GM10266 (cell line): Measurements from ENCODE around the gene OR2T1.

ENCODE experiments used
- DNase-seq: peaks from one replicate; pipeline ENCODE4 v3.0.0; 2012; ENCODE audit errors: extremely low spot score
- TF ChIP-seq, protein P1 (sequence below): IDR thresholded peaks from 2 replicates; pipeline ENCODE4 v1.5.1; 2012; ENCODE audit warnings: mild to moderate bottlenecking, low read depth; ENCODE audit not compliant: control insufficient read depth, insufficient read depth; ENCODE audit errors: missing control alignments

OR2T1 gene, protein sequence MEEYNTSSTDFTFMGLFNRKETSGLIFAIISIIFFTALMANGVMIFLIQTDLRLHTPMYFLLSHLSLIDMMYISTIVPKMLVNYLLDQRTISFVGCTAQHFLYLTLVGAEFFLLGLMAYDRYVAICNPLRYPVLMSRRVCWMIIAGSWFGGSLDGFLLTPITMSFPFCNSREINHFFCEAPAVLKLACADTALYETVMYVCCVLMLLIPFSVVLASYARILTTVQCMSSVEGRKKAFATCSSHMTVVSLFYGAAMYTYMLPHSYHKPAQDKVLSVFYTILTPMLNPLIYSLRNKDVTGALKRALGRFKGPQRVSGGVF

DNA sequence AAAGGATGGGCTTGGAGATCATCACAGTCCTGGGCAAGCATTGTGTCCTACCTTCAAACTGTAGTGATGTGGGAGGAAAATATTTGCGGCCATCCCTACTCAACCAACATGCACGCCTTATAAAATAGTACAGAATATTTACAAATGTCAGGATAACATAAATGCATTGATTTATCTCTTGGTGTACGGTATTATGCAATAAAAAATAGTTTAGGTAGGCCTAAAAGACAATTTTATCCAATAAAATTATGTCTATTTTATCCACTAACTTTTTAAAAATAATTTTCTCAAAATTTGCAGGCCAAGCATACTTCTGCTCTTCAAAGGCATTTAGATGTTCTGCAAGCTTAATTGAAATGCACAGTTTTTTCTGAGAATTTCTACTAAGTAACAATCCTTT is at the start of gene OR2T1:
Gene OR2T1 (plus strand): TSS at position 301 of the 400 bp plus-strand sequence. CDS start 3,100 bp downstream, outside the sequence.
- no peak for DNase-seq
- TF ChIP-seq, protein P1, sequence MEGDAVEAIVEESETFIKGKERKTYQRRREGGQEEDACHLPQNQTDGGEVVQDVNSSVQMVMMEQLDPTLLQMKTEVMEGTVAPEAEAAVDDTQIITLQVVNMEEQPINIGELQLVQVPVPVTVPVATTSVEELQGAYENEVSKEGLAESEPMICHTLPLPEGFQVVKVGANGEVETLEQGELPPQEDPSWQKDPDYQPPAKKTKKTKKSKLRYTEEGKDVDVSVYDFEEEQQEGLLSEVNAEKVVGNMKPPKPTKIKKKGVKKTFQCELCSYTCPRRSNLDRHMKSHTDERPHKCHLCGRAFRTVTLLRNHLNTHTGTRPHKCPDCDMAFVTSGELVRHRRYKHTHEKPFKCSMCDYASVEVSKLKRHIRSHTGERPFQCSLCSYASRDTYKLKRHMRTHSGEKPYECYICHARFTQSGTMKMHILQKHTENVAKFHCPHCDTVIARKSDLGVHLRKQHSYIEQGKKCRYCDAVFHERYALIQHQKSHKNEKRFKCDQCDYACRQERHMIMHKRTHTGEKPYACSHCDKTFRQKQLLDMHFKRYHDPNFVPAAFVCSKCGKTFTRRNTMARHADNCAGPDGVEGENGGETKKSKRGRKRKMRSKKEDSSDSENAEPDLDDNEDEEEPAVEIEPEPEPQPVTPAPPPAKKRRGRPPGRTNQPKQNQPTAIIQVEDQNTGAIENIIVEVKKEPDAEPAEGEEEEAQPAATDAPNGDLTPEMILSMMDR, result no peak

DNA sequence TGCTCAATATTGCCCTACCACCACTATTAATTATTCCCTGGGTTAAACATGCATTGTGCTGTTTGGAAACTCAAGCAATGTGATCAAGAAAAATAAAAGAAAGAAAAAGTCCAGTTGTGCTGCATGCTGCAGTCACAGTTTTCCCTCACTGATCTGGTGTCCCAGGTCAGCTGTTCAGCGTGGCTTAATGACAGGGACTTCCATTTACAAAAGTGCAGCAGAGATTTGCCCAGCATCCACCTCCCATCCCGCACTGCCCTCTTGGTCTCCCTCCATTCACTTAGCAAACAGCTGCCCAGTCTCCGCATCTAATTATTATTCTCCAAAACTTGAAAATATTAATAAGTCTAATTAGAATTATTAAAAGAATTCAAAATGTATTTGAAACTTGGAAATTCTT is 43.4 kb upstream of the OR2T1 start:
- no peak for DNase-seq
- TF ChIP-seq, protein P1, result no peak

DNA sequence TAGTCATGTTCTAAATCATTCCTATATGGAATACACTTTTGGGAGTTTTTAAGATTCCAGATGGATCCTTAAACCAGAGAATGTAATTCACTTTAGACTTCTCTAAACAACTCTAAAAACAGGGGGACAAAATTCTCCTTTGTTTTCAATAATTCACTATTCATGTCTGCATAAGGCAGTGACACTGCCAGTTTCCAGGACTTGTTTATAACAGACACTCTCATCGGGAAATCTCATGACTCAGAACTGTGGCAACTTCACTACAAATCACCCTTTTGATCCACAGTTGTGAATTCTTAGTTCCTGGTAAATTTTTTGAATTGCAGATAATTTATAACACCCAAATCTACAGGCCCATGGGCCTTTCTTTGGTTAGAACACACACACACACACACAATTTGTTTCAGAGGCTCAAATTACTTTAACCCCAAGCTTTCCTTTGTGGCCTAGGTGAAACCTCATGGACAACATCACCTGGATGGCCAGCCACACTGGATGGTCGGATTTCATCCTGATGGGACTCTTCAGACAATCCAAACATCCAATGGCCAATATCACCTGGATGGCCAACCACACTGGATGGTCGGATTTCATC is 41.6 kb upstream of the OR2T1 start, which contains the start of gene OR2T4:
Gene OR2T4 (plus strand): TSS at position 545 of the 595 bp plus-strand sequence. CDS start 0 bp downstream, at position 545.
- TF ChIP-seq, protein P1, result no peak
- DNase-seq, result no peak

DNA sequence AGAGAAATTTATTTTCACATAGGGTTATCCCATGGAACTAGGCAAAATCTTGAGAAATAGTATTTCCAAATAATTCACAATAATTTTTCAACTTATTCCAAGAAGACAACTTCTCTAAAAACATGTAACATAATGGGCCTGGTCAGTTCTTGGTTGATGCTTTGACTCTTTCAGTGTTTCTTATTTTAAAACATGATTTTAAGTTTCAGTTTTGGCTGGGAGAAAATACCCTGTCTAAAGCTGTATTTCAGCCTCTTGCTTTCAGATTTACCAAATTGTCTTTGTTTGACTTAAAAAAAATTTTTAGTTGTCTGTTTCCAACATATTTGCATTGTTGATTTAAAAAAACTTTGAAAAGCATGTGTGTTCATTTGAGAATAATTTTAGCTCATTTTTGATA is 36.2 kb upstream of the OR2T1 start:
- TF ChIP-seq, protein P1, result no peak
- no peak for DNase-seq

DNA sequence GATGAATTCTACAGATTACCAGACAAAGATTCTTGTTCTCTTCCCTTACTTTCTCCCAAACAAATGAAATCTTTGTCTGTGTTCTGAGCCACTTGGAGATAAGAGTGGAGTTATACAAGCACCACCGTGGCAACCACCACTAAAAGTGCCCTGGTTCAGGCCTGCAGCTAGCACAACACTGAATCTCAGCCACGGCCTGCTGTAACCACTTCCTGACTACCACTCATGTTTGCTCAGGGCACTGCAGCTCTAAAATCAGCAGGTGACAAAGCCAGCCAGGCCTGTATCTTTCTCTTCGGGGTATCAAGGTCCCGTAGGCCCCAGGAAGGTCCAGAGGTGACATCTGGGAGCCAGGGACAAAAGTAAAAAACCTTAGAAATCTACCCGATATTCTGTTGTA is 30.5 kb upstream of the OR2T1 start:
- DNase-seq, result no peak

DNA sequence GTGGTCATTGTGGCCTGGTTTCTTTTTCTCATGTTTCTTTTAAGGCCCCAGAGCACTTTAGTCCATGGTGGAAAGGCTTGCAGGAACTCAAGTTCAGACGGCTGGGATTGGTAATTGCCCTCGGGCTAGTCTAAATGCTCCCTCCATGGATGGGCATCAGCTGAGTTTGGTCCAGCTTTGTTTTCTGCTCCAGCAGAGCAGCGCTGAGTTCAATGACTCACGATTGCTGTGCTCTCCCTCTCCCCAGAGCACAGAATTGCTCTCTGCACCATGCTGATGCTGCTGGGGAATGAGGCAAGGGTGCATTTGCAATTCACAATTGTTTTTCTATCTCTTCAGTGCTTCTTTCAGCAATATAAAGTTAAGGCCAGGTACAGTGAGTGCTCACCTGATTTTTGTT is 29.1 kb upstream of the OR2T1 start:
- TF ChIP-seq, protein P1, result no peak

More for the DNA sequence above, 30.5 kb upstream of the OR2T1 start:
- TF ChIP-seq, protein P1, result no peak

DNA sequence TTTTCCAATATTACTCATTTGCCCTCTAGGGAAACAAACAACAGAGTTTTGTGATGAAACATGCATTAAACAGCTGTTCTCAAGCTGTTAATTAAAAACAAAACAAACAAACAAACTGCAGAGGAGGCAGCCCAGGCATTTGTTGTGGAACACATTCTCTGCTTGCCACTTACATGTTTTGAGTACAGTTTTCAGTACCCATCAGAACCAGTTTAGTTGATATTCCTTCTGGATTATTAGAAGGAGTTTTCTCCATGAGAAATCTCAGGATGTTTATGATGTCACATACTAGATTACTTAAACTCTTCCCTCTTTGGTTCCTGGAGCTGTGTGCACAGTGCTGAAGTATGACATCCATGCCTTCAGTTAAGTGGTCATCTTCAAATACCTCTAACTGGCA is 27.4 kb upstream of the OR2T1 start, which contains the start of gene OR2T6:
Gene OR2T6 (plus strand): TSS at position 301 of the 400 bp plus-strand sequence. CDS start 11,863 bp downstream, outside the sequence.
- DNase-seq, result no peak

More for the DNA sequence above, 29.1 kb upstream of the OR2T1 start:
- no peak for DNase-seq

More for the DNA sequence above, 27.4 kb upstream of the OR2T1 start, which contains the start of gene OR2T6:
- TF ChIP-seq, protein P1, result no peak
